A549 (cell line): ENCODE data around the gene NOSTRIN. TPM values are rescaled to one million over a fixed set of nuclear protein-coding genes. Genes with fewer than 3 reads are reported as not detected.

Source experiments
- ATAC-seq, 2 experiments: fragments of 200-7000 bp in 1 of 2; fragments of >200 bp in 1 of 2; cut with Nextera tagmentation in 1 of 2; cut with Tn5 transposase in 1 of 2; 3 replicates each; pipeline versions ENCODE4 v1.8.0 to v1.9.1; 2018 to 2020; ENCODE audit warnings: mild to moderate bottlenecking in 1 of 2, moderate library complexity in 1 of 2
- CTCF ChIA-PET: fragments of 300-600 bp; sonication (Branson Sonifier 250); formaldehyde crosslinking; extraction: SDS; loops from one replicate; lab custom pipeline; 2021; ENCODE audit warnings: antibody characterized with exemption, inconsistent platforms; lab: Yijun Ruan, JAX
- POLR2A ChIA-PET: fragments of 350-600 bp; formaldehyde crosslinking; extraction: SDS; loops from one replicate; lab custom pipeline; 2021; ENCODE audit warnings: antibody characterized with exemption, inconsistent platforms; lab: Yijun Ruan, JAX
- DNase-seq, 2 experiments: peaks; one replicate each; pipeline versions ENCODE4 v3.0.0 to v3.0.0-alpha.2; 2011 to 2016; ENCODE audit warnings: low read depth in 1 of 2, low spot score in 1 of 2
- FAIRE-seq: peaks from 2 replicates; lab custom pipeline; 2011; peaks lifted over from hg19 to GRCh38; lab: Jason Lieb, UNC
- H3K27ac ChIP-seq, 2 experiments: fragments of >200 bp; sonication (Bioruptor Twin); formaldehyde crosslinking; 3 replicates each; pipeline ENCODE4 v1.5.1; 2016 to 2017
- H3K4me1 ChIP-seq: fragments of >200 bp; sonication (Bioruptor Twin); formaldehyde crosslinking; 3 replicates; pipeline ENCODE4 v1.6.1; 2016
- H3K4me2 ChIP-seq: fragments of >200 bp; sonication (Bioruptor Twin); formaldehyde crosslinking; 3 replicates; pipeline ENCODE4 v1.6.1; 2016
- H3K4me3 ChIP-seq: fragments of >200 bp; sonication (Bioruptor Twin); formaldehyde crosslinking; 3 replicates; pipeline ENCODE4 v1.5.1; 2016
- H3K9me3 ChIP-seq: fragments of >200 bp; sonication (Bioruptor Twin); formaldehyde crosslinking; 3 replicates; pipeline ENCODE4 v1.6.1; 2016
- CHD2 ChIP-seq: fragments of 150-350 bp; IDR thresholded peaks from 2 replicates; pipeline ENCODE4 v1.6.1; 2014; ENCODE audit warnings: low read length; ENCODE audit not compliant: partially characterized antibody
- CHD4 ChIP-seq: fragments of 200-600 bp; sonication (generic); IDR thresholded peaks from 2 replicates; pipeline ENCODE4 v1.6.1; 2016; ENCODE audit warnings: antibody characterized with exemption, mild to moderate bottlenecking, borderline replicate concordance
- EHF ChIP-seq: fragments of 250-450 bp; sonication (Bioruptor Pico); IDR thresholded peaks from 2 replicates; pipeline ENCODE4 v1.5.0; 2020; ENCODE audit warnings: mild to moderate bottlenecking
- EHMT2 ChIP-seq: fragments of 200-600 bp; sonication (generic); IDR thresholded peaks from 2 replicates; pipeline ENCODE4 v1.6.1; 2016; ENCODE audit warnings: antibody characterized with exemption, low read depth, mild to moderate bottlenecking, moderate library complexity
- EP300 ChIP-seq, 2 experiments: fragments of >200 bp; sonication (Bioruptor Twin); formaldehyde crosslinking; IDR thresholded peaks; 2 replicates in 1 of 2; 3 replicates in 1 of 2; pipeline ENCODE4 v1.6.1; 2016 to 2017
- FOSB ChIP-seq: fragments of 250-450 bp; sonication (Bioruptor Pico); IDR thresholded peaks from 2 replicates; pipeline ENCODE4 v1.5.0; 2020; ENCODE audit warnings: mild to moderate bottlenecking, moderate library complexity
- FOSL2 ChIP-seq, 2 experiments: fragments of 450-650 bp in 1 of 2; fragments of >200 bp in 1 of 2; sonication (Bioruptor Twin) in 1 of 2; formaldehyde crosslinking; IDR thresholded peaks; 2 replicates each; pipeline versions ENCODE4 v1.5.0 to v1.6.1; 2016 to 2020; ENCODE audit warnings: mild to moderate bottlenecking in 1 of 2, moderate library complexity in 1 of 2
- FOXS1 ChIP-seq: fragments of 250-450 bp; sonication (Bioruptor Pico); IDR thresholded peaks from 2 replicates; pipeline ENCODE4 v1.5.0; 2020; ENCODE audit warnings: mild to moderate bottlenecking, moderate library complexity
- HEYL ChIP-seq: fragments of 250-450 bp; sonication (Bioruptor Pico); IDR thresholded peaks from 2 replicates; pipeline ENCODE4 v1.8.0; 2021; ENCODE audit warnings: mild to moderate bottlenecking, moderate library complexity
- HOXB5 ChIP-seq: fragments of 250-450 bp; sonication (Bioruptor Pico); IDR thresholded peaks from 2 replicates; pipeline ENCODE4 v1.5.0; 2020; ENCODE audit warnings: mild to moderate bottlenecking, moderate library complexity
- JUNB ChIP-seq: fragments of >200 bp; sonication (Bioruptor Twin); formaldehyde crosslinking; IDR thresholded peaks from 2 replicates; pipeline ENCODE4 v1.6.1; 2016
- KDM1A ChIP-seq: fragments of 200-600 bp; sonication (generic); IDR thresholded peaks from 2 replicates; pipeline ENCODE4 v1.6.1; 2016; ENCODE audit warnings: low read depth, mild to moderate bottlenecking
- MAZ ChIP-seq: fragments of 150-350 bp; IDR thresholded peaks from 2 replicates; pipeline ENCODE4 v1.6.1; 2014; ENCODE audit warnings: antibody characterized with exemption, low read depth, low read length, borderline replicate concordance
- MYC ChIP-seq: IDR thresholded peaks from 2 replicates; pipeline ENCODE4 v1.6.1; 2012; ENCODE audit warnings: mild to moderate bottlenecking, inconsistent platforms, low read length, improper control_type of control experiment, borderline replicate concordance
- NFE2L2 ChIP-seq: fragments of 150-350 bp; conservative IDR thresholded peaks from 2 replicates; pipeline ENCODE4 v1.6.1; 2014; ENCODE audit warnings: low read length
- NPAS2 ChIP-seq: fragments of 250-450 bp; sonication (Bioruptor Pico); IDR thresholded peaks from 2 replicates; pipeline ENCODE4 v1.8.0; 2022; ENCODE audit warnings: mild to moderate bottlenecking, moderate library complexity, borderline replicate concordance
- PHF8 ChIP-seq: fragments of 200-600 bp; sonication (generic); IDR thresholded peaks from 2 replicates; pipeline ENCODE4 v1.6.1; 2016; ENCODE audit warnings: low read depth, mild to moderate bottlenecking, antibody characterized with exemption, moderate library complexity, borderline replicate concordance
- RARB ChIP-seq: fragments of 250-450 bp; sonication (Bioruptor Pico); IDR thresholded peaks from 2 replicates; pipeline ENCODE4 v1.8.0; 2021; ENCODE audit warnings: mild to moderate bottlenecking, moderate library complexity
- SMC3 ChIP-seq: fragments of >200 bp; sonication (Bioruptor Twin); formaldehyde crosslinking; IDR thresholded peaks from 3 replicates; pipeline ENCODE4 v1.6.1; 2018; ENCODE audit warnings: inconsistent platforms
- SREBF2 ChIP-seq: fragments of 450-650 bp; IDR thresholded peaks from 2 replicates; pipeline ENCODE4 v1.6.1; 2014; ENCODE audit warnings: mild to moderate bottlenecking, moderate library complexity
- TP53 ChIP-seq: fragments of 250-450 bp; sonication (Bioruptor Pico); IDR thresholded peaks from 2 replicates; pipeline ENCODE4 v1.5.0; 2021; ENCODE audit warnings: mild to moderate bottlenecking, moderate library complexity
- ZC3H11A ChIP-seq: fragments of 450-650 bp; IDR thresholded peaks from 2 replicates; pipeline ENCODE4 v1.6.1; 2014; ENCODE audit warnings: antibody characterized with exemption, mild to moderate bottlenecking
- ZNF302 ChIP-seq: fragments of 250-450 bp; sonication (Bioruptor Pico); IDR thresholded peaks from 2 replicates; pipeline ENCODE4 v1.9.0; 2021; ENCODE audit warnings: inconsistent platforms, mild to moderate bottlenecking, moderate library complexity
- WGBS: methylation state at CpG from one replicate; pipeline ENCODE4 v1.1.6; 2017; ENCODE audit errors: missing lambda C conversion rate; 5-methylcytosine and 5-hydroxymethylcytosine counted together
- polyA plus RNA-seq, 4 experiments: library from polyadenylated mRNA; depleted of rRNA in 3 of 4; stranded (reverse); fragments of >200 nt; fragmentation: RNase III in 1 of 4; extraction: RNeasy Plus Mini Kit Qiagen cat#74134 plus additional on column Dnase treatment in 1 of 4; gene quantifications; 2 replicates in 3 of 4; 3 replicates in 1 of 4; pipeline ENCODE4 v1.2.3, GENCODE V29; 2011 to 2017
- TF ChIP-seq, protein P1 (sequence below): fragments of 250-450 bp; sonication (Bioruptor Pico); IDR thresholded peaks from 2 replicates; pipeline ENCODE4 v1.5.0; 2021; ENCODE audit warnings: mild to moderate bottlenecking, moderate library complexity, borderline replicate concordance
- TF ChIP-seq, protein P2 (sequence below): fragments of 250-450 bp; sonication (Bioruptor Pico); IDR thresholded peaks from 2 replicates; pipeline ENCODE4 v1.5.0; 2020; ENCODE audit warnings: low read depth, mild to moderate bottlenecking, moderate library complexity

NOSTRIN gene
- polyA plus RNA-seq, 2 of the 4 experiments (the other 2 are of a cell fraction), result 2.5 to 11.7 TPM

DNA sequence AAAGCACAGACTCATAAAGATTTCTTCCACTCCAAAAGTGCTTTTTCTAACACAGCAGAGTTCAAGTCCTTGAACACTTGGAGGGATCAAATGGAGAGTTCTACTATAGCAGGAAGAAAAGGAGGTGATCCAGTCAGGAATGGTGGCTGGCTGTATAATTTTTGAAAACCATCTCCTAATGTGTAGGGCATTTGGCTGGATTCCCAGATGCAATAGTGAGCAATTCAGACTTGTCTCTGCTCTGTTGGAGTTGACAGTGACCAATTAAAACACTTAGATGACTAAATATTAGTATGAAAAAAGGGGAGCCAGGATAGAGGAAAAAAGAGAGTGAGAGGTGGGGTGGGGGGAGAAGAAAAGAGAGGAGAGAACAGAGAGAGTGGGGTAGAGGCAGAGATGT lies 93.3 kb downstream of the NOSTRIN start:
- no peak for ATAC-seq
- Histone ChIP-seq H3K27ac (no peak overlapping the region), H3K4me2 (no peak overlapping the region), H3K4me3 (no peak overlapping the region), H3K9me3 (no peaks in the 10 kb centered on the region), H3K4me1 (no peaks in the 10 kb centered on the region)
- CTCF ChIA-PET, result no interaction called here
- FAIRE-seq, result no peak
- TF ChIP-seq CHD4 (no peak), CHD2 (no peak), JUNB (no peak), FOSB (CRISPR knock-in tag) (no peak), RARB (CRISPR knock-in tag) (no peak), ZNF302 (CRISPR knock-in tag) (no peak), FOSL2 (IDR thresholded peaks at IDR 0.05) (no peak), FOSL2 (CRISPR knock-in tag; IDR thresholded peaks at IDR 0.05) (no peak), HEYL (CRISPR knock-in tag) (no peak)
- TF ChIP-seq, protein P1, sequence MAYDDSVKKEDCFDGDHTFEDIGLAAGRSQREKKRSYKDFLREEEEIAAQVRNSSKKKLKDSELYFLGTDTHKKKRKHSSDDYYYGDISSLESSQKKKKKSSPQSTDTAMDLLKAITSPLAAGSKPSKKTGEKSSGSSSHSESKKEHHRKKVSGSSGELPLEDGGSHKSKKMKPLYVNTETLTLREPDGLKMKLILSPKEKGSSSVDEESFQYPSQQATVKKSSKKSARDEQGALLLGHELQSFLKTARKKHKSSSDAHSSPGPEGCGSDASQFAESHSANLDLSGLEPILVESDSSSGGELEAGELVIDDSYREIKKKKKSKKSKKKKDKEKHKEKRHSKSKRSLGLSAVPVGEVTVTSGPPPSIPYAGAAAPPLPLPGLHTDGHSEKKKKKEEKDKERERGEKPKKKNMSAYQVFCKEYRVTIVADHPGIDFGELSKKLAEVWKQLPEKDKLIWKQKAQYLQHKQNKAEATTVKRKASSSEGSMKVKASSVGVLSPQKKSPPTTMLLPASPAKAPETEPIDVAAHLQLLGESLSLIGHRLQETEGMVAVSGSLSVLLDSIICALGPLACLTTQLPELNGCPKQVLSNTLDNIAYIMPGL, result no peak
- TF ChIP-seq, all 56 proteins: peak for 0
- POLR2A ChIA-PET, result no interaction called here
- no peak for DNase-seq

DNA sequence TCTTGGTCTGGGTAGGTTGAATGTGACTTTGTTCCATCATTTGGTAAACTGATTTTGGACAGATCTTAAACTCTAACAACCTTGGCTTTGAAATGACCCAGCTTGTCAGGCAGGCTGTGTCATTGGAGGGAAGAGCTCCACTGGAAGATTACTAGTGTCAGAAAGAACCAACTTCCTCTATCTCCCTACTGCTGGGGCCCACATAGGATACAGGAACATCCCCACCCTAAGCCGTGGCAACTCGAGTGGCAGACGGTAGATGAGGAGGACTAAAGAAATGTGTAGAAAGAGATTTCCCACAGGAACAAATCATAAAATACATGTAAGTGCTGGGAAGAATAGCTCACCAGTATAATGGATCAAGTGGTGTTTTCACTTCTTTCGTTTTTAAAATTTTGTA lies 94.3 kb downstream of the NOSTRIN start:
- POLR2A ChIA-PET, result no interaction called here
- WGBS, result 78% methylated on average over 4 of the region's 4 CpGs
- DNase-seq, result no peak
- Histone ChIP-seq H3K27ac (no peak overlapping the region), H3K4me1 (no peaks in the 10 kb centered on the region), H3K4me3 (no peak overlapping the region)
- no peak for FAIRE-seq
- ATAC-seq, result no peak
- no peak for TF ChIP-seq HEYL (CRISPR knock-in tag)
- no peak for TF ChIP-seq ZC3H11A
- TF ChIP-seq NFE2L2, result no peak
- no peak for TF ChIP-seq PHF8
- TF ChIP-seq MAZ, result no peak
- TF ChIP-seq CHD2, result no peak
- no peak for TF ChIP-seq MYC
- no peak for TF ChIP-seq EP300 (IDR thresholded peaks at IDR 0.05)
- no peak for TF ChIP-seq TP53 (CRISPR knock-in tag)
- no peak for TF ChIP-seq FOXS1 (CRISPR knock-in tag)
- TF ChIP-seq EHMT2, result no peak
- TF ChIP-seq SMC3, result no peak
- TF ChIP-seq KDM1A, result no peak
- no peak for TF ChIP-seq NPAS2
- TF ChIP-seq, all 56 proteins: peak for 0
- H3K9me3 ChIP-seq, result no peaks in the 10 kb centered on the region
- CTCF ChIA-PET, result no interaction called here
- no peak overlapping the region for H3K4me2 ChIP-seq

DNA sequence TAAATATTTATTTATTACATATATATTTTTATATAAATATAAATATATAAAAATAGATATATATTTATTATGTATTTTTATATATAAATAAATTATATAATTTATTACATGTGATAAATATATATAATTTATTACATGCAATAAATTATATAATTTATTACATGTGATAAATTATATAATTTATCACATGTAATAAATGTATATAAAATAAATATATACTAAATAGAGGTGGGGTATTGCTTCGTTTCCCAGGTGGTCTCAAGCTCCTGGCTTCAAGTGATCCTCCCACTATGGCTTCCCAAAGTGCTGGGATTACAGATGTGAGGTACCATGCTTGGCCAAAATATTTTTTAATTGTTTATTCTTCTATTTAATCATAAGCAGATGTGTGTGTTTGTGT lies 95.0 kb downstream of the NOSTRIN start:
- ChIA-PET POLR2A (no interaction called here), CTCF (no interaction called here)
- no peak for FAIRE-seq
- no peak overlapping the region for H3K4me3 ChIP-seq
- H3K4me1 ChIP-seq, result no peaks in the 10 kb centered on the region
- DNase-seq, result no peak
- H3K27ac ChIP-seq, result no peak overlapping the region
- no peak for ATAC-seq
- TF ChIP-seq, protein P2, sequence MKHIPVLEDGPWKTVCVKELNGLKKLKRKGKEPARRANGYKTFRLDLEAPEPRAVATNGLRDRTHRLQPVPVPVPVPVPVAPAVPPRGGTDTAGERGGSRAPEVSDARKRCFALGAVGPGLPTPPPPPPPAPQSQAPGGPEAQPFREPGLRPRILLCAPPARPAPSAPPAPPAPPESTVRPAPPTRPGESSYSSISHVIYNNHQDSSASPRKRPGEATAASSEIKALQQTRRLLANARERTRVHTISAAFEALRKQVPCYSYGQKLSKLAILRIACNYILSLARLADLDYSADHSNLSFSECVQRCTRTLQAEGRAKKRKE, result no peak
- TF ChIP-seq FOSL2 (IDR thresholded peaks at IDR 0.05) (no peak), FOSL2 (CRISPR knock-in tag; IDR thresholded peaks at IDR 0.05) (no peak), SREBF2 (no peak), EP300 (IDR thresholded peaks at IDR 0.05) (no peak), RARB (CRISPR knock-in tag) (no peak), SMC3 (no peak), EHF (no peak), HOXB5 (no peak), KDM1A (no peak), CHD2 (no peak), NFE2L2 (no peak)
- WGBS, result 12% methylated on average over 1 of the region's 1 CpG
- H3K4me2 ChIP-seq, result no peak overlapping the region
- no peaks in the 10 kb centered on the region for H3K9me3 ChIP-seq
